ENCODE data around the gene DCLK1.

The DCLK1 gene

GRCh38 chr13:36131222-36131930 lies at the start of gene DCLK1:
Gene DCLK1 (minus strand): TSS chr13:36131382.
- no peak for DNase-seq

GRCh38 chr13:36175621-36176020 lies 44.4 kb upstream of the DCLK1 start:
- no peak for DNase-seq

- no peak for DNase-seq
These were observed 43.7 kb upstream of the DCLK1 start for GRCh38 chr13:36174923-36175322.

- DNase-seq = no peak
These were observed 42.6 kb upstream of the DCLK1 start for GRCh38 chr13:36173571-36174322.

GRCh38 chr13:36166046-36166445 lies 34.9 kb upstream of the DCLK1 start:
- DNase-seq = no peak

- DNase-seq = no peak
These were observed 32.7 kb upstream of the DCLK1 start for GRCh38 chr13:36163809-36164308.

- no peak for DNase-seq
These were observed 32.1 kb upstream of the DCLK1 start for GRCh38 chr13:36163286-36163685.

GRCh38 chr13:36160297-36160696 lies 29.1 kb upstream of the DCLK1 start:
- no peak for DNase-seq

GRCh38 chr13:36158611-36159010 lies 27.4 kb upstream of the DCLK1 start:
- DNase-seq = no peak

- DNase-seq = no peak
These were observed 26.3 kb upstream of the DCLK1 start for GRCh38 chr13:36157480-36157879.

- no peak for DNase-seq
These were observed 23.5 kb upstream of the DCLK1 start for GRCh38 chr13:36154567-36155291.

- no peak for DNase-seq
These were observed 20.4 kb upstream of the DCLK1 start for GRCh38 chr13:36151591-36151990.

GRCh38 chr13:36148446-36148845 lies 17.3 kb upstream of the DCLK1 start:
- DNase-seq = no peak

GRCh38 chr13:36147330-36147729 lies 16.1 kb upstream of the DCLK1 start:
- no peak for DNase-seq

GRCh38 chr13:36146511-36147269 lies 15.5 kb upstream of the DCLK1 start:
- no peak for DNase-seq

GRCh38 chr13:36143738-36144137 lies 12.6 kb upstream of the DCLK1 start:
- DNase-seq = no peak

- no peak for DNase-seq
These were observed 11.6 kb upstream of the DCLK1 start for GRCh38 chr13:36142735-36143134.

GRCh38 chr13:36135876-36136275 lies 4.7 kb upstream of the DCLK1 start:
- no peak for DNase-seq

- DNase-seq = no peak
These were observed 3.5 kb upstream of the DCLK1 start for GRCh38 chr13:36134632-36135031.

- no peak for DNase-seq
These were observed 2.9 kb upstream of the DCLK1 start for GRCh38 chr13:36133950-36134626.

- DNase-seq = no peak
These were observed 1.2 kb upstream of the DCLK1 start for GRCh38 chr13:36132376-36132775.

- DNase-seq = no peak
These were observed 732 bp upstream of the DCLK1 start for GRCh38 chr13:36131931-36132297.
